H54 (cell line): ENCODE results near the gene ATP13A4.

Experiments
- DNase-seq: peaks from one replicate; pipeline ENCODE4 v3.0.0; 2011; ENCODE audit warnings: low spot score, mixed read lengths; ENCODE audit not compliant: insufficient read length
- FAIRE-seq: peaks from 3 replicates; lab custom pipeline; 2011; peaks lifted over from hg19 to GRCh38; lab: Jason Lieb, UNC
- POLR2A ChIP-seq: IDR thresholded peaks from 2 replicates; pipeline ENCODE4 v1.6.1; 2011; ENCODE audit warnings: low read depth, mild to moderate bottlenecking, low read length

Gene ATP13A4

DNA sequence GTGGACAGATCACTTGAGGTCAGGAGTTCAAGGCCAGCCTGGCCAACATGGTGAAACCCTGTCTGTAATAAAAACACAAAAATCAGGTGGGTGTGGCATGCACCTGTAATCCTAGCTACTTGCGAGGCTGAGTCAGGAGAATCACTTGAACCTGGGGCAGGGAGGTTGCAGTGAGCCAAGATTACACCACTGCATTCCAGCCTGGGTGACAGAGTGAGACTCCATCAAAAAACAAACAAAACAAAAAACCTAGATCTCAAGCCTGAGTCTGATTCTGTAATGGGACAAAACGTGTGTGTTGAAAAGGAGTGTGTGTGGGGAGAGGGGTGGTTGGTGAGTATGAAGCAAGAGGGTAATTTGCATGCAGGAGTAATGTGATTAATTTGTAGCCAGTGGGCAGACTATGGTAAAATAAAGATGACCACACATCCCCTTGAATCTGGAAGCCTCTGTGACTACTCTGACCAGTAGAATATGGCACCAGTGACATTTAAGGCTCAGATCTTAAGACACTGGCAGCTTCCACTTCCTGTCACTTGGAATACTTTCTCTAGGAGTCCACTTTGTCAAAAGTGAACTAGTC is 19.9 kb upstream of the ATP13A4 start:
- FAIRE-seq (peak; percentile 15), DNase-seq (no peak)
- no peak for TF ChIP-seq POLR2A

GRCh38 chr3:193573403-193574191 is 18.9 kb upstream of the ATP13A4 start:
- FAIRE-seq: peak; percentile 43
- no peak for TF ChIP-seq POLR2A

DNA sequence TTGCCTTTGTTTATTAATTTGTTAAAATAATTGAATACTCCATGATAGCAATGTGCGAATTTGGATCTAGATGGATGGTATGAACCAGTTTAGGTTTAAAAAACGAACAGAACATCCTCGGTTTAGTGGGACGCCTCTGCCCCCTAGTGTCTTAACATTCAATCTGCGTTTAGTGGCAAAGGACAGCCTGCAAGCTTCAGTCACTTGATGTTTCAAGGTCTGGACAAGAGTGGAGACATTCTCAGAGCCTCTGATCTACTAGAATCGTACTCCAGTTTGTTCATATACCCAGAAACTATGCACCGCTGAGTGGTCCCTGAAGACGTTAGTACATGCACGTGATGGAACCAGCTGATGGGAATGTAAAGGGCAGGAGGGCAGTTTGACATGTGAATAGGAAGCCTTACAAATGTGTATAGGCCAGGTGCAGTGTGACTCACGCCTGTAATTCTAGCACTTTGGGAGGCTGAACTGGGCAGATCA is 17.8 kb upstream of the ATP13A4 start:
- FAIRE-seq (peak; percentile 99), DNase-seq (peak; percentile 31)
- TF ChIP-seq POLR2A: no peak

More at GRCh38 chr3:193573403-193574191, 18.9 kb upstream of the ATP13A4 start:
- no peak for DNase-seq

- DNase-seq (no peak), FAIRE-seq (no peak)
- TF ChIP-seq POLR2A: no peak
Measured at GRCh38 chr3:193569119-193569518, 14.4 kb upstream of the ATP13A4 start.

DNA sequence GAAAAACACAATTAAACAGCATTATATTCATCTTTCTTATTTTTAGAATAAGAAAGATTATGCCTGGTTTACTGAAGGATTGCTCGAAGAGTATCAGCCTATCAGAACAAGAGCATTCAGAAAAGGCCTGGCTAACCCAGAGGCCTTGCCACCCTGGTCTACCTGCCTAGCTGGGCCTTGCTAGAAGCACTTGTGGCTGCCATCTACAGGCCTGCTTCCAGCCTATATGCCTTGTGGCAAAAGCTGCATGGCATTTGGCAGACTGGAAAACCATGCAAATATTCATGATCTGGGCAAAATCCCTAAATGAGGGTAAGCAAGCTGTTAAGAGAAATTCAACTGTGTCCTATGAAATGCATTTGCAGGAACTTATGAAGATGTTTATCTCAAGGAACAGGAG is 9.3 kb upstream of the ATP13A4 start:
- no peak for TF ChIP-seq POLR2A
- FAIRE-seq (no peak), DNase-seq (peak; percentile 9)

GRCh38 chr3:193563426-193563825 is 8.7 kb upstream of the ATP13A4 start:
- no peak for DNase-seq
- FAIRE-seq: no peak
- TF ChIP-seq POLR2A: no peak

DNA sequence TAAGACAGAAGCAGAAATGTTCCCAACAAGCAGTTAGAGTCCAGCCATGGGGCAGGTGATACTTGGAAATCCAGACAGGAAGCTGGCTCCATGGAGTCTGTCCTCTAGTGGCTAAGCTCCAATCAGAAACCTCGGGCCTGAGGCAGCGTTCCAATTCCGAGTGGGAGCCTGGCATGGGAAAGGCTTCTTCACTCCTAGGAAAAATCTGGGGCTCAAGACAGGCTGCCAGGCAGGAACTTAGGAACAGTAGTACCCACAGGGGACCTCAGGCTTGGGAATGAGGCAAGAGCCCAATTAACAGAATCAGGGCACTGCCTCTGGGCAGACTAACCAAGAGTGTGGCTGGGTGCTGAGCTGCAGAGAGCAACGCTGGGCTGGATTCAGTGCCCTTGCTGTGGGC is 6.2 kb upstream of the ATP13A4 start:
- no peak for FAIRE-seq
- TF ChIP-seq POLR2A: no peak
- no peak for DNase-seq

GRCh38 chr3:193560091-193560490 is 5.4 kb upstream of the ATP13A4 start:
- DNase-seq (no peak), FAIRE-seq (no peak)
- TF ChIP-seq POLR2A: no peak

- FAIRE-seq: no peak
- no peak for DNase-seq
- TF ChIP-seq POLR2A: no peak
Measured at GRCh38 chr3:193559100-193559499, 4.4 kb upstream of the ATP13A4 start.

GRCh38 chr3:193556841-193557240 is 2.1 kb upstream of the ATP13A4 start:
- TF ChIP-seq POLR2A: no peak
- FAIRE-seq (no peak), DNase-seq (no peak)

- FAIRE-seq (no peak), DNase-seq (no peak)
- TF ChIP-seq POLR2A: no peak
Measured at GRCh38 chr3:193553586-193553985, 1.1 kb downstream of the ATP13A4 start.

DNA sequence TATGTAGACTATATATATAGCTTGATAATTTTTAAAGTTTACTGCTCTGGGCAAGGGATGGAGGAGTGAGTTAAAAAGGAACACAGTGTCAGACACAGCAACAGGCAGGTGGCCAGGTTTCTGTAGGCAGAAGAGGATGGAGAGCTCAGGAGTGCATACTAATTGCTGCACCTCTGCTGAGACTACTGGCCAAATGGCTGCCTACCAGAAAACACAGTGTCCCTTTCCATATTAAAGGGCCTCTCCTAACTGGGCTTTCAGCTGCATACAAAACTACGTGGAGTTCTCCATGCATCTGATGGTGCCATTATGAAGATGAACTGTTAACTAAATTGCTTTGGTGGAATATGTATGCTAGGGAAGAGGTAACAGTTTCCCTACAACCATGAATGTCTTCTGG is 1.8 kb downstream of the ATP13A4 start:
- FAIRE-seq (no peak), DNase-seq (no peak)
- no peak for TF ChIP-seq POLR2A

- TF ChIP-seq POLR2A: no peak
- DNase-seq (no peak), FAIRE-seq (no peak)
Measured at GRCh38 chr3:193548406-193548805, 6.3 kb downstream of the ATP13A4 start.

GRCh38 chr3:193546129-193546528 is 8.6 kb downstream of the ATP13A4 start:
- no peak for TF ChIP-seq POLR2A
- no peak for FAIRE-seq
- DNase-seq: no peak

- no peak for TF ChIP-seq POLR2A
- FAIRE-seq (no peak), DNase-seq (no peak)
Measured at GRCh38 chr3:193545304-193545703, 9.4 kb downstream of the ATP13A4 start.
